Measurements from ENCODE around the gene DLG2.
"Not testable (repeated sequence)": the region's sequence is repeated elsewhere in the genome, so short reads cannot be mapped to it uniquely, and the experiment has no call there.

Gene DLG2

GRCh38 chr11:85027346-85027745 is 599.8 kb downstream of the DLG2 start:
- DNase-seq (ENCODE audit: low read depth, low spot score): no peak

DNA sequence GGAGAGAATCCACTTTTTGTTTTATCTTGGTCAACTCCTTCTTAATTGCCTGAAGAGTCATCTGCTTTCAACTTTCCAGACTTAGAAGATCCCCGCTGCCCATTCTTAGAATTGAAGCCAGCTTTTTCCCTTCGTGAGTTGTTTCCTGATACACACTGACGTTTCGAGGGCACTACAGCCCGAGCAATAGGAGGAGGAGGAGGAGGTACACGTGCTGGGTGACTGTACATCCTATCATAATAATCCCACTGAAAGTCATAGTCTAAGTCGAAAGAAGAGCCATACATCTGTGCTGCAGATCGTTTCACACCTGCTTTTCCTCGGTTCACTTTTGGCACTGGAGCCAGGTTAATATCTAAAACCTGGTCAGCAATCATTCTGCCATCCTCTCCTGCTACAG is 606.1 kb downstream of the DLG2 start:
- no peak for DNase-seq (ENCODE audit: low read depth, low spot score)

- no peak for DNase-seq (ENCODE audit: low read depth, low spot score)
These were observed 633.8 kb downstream of the DLG2 start for GRCh38 chr11:84993386-84993785.

DNA sequence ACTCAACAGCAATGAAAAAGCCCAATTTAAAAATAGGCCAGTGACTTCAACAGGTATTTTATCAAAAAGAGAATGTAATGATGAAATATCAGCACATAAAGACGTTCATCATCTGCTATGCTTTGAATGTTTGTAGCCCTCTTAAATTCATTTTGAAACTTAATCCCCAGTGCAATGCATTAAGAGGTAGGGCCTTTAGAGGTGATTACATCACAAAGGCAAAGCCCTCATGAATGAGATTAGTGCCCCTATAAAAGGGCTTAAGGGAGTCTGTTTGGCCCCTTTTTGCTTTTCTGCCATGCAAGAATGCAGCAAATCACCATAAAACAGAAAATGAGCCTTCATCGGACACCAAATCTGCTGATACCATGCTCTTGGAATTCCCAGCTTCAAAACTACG is 637.0 kb downstream of the DLG2 start:
- no peak for DNase-seq (ENCODE audit: low read depth, low spot score)

DNA sequence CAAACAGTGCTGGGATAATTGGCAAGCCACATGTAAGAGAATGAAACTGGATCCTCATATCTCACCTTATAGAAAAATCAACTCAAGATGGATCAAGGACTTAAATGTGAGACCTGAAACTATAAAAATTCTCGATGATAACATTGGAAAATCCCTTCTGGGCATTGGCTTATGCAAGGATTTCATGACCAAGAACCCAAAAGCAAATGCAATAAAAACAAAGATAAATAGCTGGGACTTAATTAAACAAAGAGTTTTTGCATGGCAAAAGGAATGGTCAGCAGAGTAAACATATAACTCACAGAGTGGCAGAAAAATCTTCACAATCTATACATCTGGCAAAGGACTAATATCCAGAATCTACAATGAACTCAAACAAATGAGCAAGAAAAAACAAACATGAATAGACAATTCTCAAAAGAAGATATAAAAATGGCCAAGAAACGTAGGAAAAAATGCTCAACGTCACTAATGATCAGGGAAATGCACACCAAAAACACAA is 639.4 kb downstream of the DLG2 start:
- DNase-seq (ENCODE audit: low read depth, low spot score): not testable (repeated sequence)

- no peak for DNase-seq (ENCODE audit: low read depth, low spot score)
These were observed 645.8 kb downstream of the DLG2 start for GRCh38 chr11:84981301-84981700.

GRCh38 chr11:84969103-84969502 is 658.0 kb downstream of the DLG2 start:
- DNase-seq (ENCODE audit: low read depth, low spot score): no peak

DNA sequence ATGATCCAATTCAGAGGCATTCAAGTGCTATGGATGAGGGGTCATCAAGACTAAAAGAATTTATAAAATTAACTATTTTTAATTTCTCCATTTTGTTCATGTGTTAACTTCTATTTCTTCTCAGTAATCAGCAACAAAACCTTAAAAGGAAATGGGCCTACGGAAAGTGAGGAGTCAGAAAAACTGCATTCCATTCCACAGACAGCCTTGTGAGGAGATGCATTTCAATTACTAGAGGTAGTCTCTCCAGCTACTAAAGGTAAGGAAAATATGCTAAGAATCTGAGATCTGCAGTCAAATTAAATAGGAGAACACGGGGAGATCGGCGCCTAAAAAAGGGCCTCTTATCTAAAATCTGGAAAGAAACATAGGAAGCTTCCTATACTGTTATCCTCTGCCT is 661.7 kb downstream of the DLG2 start:
- DNase-seq (ENCODE audit: low read depth, low spot score): no peak

DNA sequence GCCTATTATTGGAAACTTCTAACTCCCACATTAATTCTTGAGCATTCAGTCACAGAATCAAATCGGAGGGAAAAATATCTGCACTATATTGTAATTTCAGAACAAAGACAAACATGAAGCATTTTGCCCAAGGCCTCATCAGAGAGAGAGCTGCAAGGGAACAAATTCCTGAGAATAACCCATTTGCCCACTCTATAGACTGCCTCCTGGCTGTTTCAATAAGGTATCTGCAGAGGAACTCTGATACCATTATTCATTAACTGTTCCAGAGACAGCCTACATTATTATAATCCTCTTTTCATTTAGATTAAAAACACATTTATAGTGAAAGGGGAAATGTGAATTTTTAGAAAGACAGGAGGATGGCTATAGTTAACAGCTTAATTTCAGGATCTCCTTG is 663.9 kb downstream of the DLG2 start:
- DNase-seq (ENCODE audit: low read depth, low spot score): no peak

DNA sequence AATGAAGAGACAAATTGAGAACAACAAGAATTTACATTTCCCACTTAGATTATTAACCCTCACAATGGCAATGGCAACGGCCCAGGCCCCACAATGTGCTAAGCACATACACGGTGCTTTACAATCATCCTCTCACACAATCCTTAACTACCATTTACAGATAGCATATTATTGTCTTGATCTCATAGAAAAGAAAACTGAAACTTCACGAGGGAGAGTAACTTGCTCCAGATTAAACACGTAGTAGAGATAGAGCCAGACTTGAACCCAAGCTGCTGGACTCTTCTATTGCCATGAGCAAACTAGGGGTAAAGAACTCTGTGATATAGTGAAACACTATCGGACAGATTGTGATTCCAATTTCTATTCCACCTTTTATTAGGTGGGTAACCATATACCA is 665.1 kb downstream of the DLG2 start:
- DNase-seq (ENCODE audit: low read depth, low spot score): no peak

DNA sequence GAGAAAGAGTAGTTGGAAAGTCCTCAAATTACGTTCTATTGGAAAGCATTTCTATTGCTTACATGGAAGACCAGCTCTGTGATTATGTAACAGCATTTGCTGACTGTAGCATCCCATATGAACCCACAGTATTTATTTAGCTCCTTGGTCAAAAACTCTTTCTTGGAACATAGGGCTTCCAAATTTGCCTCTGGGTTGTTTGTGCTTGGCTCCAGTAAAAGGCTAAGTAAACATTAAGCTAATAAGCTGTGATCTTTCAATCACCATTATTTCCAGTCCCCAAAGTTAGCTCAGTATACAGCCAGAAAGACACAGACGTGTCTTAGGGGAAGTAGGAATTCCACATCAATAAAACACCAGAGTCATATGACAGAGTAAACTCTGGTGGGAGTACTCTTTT is 668.8 kb downstream of the DLG2 start:
- no peak for DNase-seq (ENCODE audit: low read depth, low spot score)

DNA sequence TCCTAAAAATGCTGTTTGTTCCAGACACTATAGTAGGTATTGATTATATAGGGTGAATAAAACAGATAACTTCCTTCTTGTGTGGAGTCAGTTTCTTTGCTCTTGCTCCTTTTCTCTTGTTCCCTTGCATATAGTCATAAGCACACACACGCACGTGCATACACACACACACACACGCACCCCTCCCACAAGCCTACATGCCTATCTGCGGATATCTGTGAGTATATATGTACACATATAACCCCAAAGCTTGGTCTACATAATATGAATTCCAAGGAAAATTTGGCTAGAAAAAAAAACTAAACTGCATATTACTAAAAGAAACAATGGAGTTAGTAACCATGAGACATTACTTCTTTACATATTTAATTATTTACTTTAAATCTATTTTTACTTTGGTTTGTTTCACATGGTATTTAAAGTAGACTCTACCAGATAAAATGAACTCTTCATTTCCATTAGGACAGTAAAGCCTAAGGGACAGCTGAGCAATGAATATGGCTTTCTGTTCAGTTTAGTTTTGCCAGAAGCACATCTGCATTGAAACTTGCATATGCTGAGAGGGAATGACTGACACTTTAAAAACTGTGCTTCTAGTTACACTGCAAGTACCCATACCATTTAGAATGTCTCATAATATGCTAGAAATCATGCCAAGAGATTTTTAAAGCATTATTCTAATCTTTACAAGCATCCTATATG is 676.4 kb downstream of the DLG2 start:
- no peak for DNase-seq (ENCODE audit: low read depth, low spot score)

- DNase-seq (ENCODE audit: low read depth, low spot score): no peak
These were observed 679.1 kb downstream of the DLG2 start for GRCh38 chr11:84947970-84948580.

DNA sequence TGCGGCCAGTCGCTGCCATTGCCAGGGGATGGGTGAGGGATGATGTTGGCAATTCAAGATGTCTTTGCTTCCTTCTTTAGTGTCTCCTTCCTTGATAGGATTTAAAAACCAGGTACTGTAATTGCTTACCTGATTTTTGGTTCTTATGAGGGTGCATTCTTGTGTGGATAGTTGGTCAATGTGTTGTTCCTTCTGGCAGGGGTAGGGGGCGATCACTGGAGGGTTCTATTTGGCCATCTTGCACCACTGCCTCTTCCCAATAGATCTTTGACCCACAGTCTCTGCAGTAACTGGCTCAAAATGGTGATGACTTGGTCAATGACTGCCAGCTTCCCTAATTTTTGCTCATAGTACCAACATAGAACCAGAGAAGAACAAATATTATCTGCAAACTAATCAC is 680.1 kb downstream of the DLG2 start:
- no peak for DNase-seq (ENCODE audit: low read depth, low spot score)

GRCh38 chr11:84930863-84931262 is 696.3 kb downstream of the DLG2 start:
- no peak for DNase-seq (ENCODE audit: low read depth, low spot score)

DNA sequence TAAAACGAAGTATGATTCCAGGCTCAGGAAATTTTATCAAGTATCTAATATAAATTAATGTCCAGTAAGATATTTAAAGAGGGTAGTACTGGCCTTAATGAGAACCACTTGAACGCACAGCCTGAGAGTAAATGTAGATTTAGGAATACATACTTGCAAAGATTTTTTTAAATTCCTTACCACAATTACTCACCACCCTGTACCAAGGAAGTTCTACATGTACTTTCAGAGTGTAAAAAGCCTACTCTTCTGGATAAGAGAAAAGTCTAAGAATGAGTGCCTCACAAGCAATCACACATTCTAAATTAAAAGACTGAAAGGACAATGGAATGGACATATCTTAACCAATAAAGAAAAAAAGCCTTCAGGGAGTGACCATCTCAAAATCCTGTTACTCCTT is 697.4 kb downstream of the DLG2 start:
- no peak for DNase-seq (ENCODE audit: low read depth, low spot score)

DNA sequence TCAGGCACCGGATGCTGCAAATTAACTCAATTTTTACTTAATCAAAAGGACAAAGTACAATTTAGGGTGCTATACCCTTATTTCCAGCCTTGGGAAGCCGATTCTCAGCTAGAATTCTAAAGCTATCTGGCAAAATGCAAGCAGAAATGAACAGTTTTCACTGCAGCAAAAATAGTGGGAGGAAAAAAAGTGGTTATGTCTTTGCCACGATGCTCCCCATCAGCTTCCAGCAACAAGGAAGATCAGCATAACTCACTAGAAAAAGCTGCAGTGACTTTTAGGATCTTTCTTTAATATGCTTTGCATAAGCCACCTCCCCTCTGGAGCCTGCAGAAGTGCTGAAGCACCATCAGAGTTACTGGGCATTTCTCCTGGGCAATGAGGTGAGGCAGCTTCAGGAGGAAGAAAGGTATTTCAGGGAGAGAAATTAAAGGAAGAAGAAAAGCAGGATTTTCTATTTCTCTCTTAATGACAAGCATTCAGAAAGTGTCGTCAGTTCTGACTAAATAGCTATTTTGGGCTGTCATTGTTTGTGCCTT is 702.9 kb downstream of the DLG2 start:
- DNase-seq (ENCODE audit: low read depth, low spot score): no peak

GRCh38 chr11:84923489-84923888 is 703.7 kb downstream of the DLG2 start:
- DNase-seq (ENCODE audit: low read depth, low spot score): no peak

GRCh38 chr11:84922836-84923235 is 704.3 kb downstream of the DLG2 start:
- no peak for DNase-seq (ENCODE audit: low read depth, low spot score)

- DNase-seq (ENCODE audit: low read depth, low spot score): no peak
These were observed 704.8 kb downstream of the DLG2 start for GRCh38 chr11:84922212-84922805.

GRCh38 chr11:84914511-84914910 is 712.6 kb downstream of the DLG2 start:
- DNase-seq (ENCODE audit: low read depth, low spot score): no peak

DNA sequence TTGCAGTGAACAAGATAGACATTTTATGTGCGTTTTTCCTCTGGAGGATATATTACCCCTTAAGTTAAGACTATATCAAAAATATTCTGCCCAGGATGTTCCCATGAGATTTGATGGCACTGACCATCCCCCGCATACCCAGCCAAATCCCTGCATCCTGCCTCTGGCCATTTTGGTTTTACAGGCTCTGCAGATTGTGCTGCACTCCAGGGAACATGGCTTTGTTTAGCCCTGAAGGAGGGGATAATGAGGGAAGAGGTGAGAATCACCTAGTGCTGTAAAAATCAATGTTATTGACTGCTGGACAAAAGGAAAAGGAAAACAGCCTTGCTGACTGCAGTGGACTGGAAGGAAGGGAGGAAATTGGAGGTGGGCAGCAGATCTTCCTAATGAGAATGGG is 717.4 kb downstream of the DLG2 start:
- DNase-seq (ENCODE audit: low read depth, low spot score): no peak

- no peak for DNase-seq (ENCODE audit: low read depth, low spot score)
These were observed 720.1 kb downstream of the DLG2 start for GRCh38 chr11:84906995-84907394.
